Measurements from ENCODE around the gene APBB3.
A peak's percentile ranks its signal among the peaks of the same experiment; 100 is the strongest.
"Not testable (repeated sequence)": the region's sequence is repeated elsewhere in the genome, so short reads cannot be mapped to it uniquely, and the experiment has no call there.

APBB3 gene, protein sequence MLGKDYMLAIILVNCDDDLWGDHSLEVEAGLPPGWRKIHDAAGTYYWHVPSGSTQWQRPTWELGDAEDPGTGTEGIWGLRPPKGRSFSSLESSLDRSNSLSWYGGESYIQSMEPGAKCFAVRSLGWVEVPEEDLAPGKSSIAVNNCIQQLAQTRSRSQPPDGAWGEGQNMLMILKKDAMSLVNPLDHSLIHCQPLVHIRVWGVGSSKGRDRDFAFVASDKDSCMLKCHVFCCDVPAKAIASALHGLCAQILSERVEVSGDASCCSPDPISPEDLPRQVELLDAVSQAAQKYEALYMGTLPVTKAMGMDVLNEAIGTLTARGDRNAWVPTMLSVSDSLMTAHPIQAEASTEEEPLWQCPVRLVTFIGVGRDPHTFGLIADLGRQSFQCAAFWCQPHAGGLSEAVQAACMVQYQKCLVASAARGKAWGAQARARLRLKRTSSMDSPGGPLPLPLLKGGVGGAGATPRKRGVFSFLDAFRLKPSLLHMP

DNA sequence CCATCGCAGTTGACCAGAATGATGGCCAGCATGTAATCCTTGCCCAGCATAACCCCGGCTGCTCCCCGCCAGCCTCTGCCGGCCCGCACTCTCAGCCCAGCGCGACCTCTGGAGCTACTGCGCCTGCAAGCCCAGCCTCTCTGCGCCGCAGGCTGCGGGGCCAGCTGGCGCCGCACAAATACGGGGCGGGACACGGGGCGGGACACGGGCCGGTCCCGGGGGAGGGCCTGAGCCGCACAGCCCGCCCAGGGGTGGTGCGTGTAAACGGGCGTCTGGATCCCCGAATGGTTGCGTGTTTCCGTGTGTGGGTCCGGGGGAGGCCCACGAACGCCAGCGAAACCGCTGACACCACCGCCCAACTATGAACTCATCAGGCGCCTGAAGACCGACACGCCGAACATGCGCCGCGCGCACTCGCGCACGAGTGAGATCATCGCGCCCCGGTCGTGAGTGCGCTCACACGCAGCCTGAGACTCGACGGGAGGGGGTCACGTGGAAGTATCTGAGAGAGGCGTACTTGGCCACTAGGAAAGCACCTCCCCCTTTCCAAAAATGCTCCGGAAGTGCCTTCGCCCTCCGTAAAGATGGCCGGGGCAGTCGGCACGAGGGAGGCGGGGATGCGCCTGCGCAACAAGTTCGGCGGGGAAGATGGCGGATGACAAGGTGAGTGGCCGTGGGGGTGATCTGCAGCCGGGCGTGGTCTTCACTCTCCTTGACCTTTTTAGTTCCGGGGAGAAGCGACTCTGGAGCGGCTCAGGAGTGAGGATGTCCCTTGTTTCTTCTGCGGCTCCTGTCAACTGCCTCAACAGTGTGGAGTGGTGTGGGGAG lies at the start of gene APBB3, which contains the start of gene SLC35A4:
Gene APBB3 (minus strand): TSS at position 403 of the 828 bp plus-strand sequence. CDS start 353 bp downstream, at position 50.
Gene SLC35A4 (plus strand): TSS at position 633 of the 828 bp plus-strand sequence. CDS start 2,342 bp downstream, outside the sequence.
- DNase-seq, result peak; percentile 96

DNA sequence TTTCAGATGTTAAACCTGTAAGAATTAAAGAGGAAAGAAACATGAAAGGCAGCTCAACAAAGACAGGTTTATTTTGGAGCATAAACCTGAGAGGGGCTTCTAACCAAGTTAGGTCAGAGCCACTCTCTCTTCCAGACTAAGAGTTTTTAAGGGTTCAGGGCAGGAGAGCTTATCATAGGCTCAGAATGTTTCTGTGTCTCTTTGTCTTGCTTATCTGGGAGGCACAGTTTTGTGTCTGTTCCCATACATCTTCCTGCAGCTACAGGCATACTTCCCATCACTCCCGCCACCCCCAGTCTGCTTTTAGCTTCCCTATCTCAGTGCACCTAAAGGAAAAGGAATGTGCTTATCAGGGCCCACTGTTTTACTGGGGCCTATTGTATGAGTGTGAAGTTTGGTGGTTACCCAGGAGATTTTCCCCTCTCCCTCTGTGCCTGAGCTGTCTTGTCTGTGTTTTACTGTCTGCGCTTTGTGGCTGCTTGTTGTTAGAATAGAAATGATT lies 46.7 kb upstream of the APBB3 start:
- DNase-seq, result no peak

DNA sequence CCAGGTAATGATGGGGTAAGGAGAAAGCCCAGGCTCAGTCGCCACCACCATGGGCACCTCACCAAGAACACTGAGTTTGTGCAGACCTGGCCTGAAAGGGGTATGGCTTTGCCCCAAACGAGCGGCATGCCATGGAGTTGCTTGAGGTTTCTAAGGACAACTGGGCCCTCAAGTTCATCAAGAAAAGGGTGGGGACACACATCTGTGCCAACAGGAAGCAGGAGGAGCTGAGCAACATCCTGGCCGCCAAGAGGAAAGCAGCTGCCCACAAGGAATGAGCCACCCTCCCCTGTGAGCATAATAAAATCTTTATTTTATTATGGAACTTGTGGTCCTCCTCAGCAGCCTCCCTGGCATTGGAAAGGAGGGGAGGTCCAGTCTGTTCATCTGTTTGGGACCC lies 44.7 kb upstream of the APBB3 start:
- DNase-seq, result no peak

DNA sequence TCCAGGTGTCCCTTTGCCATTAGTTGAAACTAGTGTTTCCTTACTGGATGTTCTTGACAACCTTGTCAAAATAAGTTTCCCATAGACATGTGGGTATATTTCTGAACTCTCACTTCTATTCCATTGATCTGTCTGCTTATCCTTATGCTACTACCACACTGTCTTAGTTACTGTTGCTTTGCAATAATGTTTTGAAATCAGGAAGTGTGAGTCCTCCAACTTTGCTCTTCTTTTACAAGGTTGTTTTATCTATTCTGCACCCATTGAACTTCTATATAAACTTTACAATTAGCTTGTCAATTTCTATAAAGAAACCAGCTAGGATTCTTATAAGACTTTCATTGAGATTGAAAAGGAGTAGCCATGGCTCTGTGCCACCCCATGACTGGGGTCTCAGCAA lies 44.3 kb upstream of the APBB3 start:
- no peak for DNase-seq

DNA sequence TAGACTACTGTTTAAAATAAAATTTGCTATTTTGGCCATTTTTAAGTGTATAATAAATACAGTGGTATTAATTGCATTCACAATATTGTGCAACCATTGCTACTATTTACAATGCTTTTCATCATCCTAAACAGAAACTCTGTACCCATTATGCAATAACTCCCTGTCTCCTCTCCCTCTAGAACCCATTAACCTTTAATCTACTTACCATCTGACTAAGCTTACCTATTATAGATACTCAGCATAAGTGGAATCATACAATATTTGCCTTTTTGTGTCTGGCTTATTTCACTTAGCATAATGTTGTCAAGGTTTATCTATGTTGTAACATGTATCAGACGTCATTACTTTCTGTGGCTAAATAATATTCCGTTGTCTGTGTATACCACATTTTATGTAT lies 42.6 kb upstream of the APBB3 start:
- DNase-seq, result no peak

DNA sequence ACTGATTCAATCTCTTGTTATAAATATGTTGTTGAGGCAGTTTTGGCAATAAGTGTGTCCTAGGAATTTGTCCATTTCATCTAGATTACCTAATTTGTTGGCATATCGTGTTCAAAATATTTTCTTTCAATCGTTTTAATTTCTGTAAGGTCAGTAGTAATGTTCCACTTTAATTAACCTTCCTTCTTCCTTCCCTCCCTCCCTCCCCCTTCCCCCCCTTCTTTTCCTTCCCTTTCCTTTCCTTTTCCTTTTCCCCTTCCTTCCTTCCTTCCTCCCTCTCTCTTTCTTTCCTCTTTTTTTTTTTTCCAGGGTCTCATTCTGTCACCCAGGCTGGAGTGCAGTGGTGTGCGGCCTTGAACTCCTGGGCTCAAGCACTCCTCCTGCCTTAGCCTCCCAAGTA lies 41.5 kb upstream of the APBB3 start:
- no peak for DNase-seq

DNA sequence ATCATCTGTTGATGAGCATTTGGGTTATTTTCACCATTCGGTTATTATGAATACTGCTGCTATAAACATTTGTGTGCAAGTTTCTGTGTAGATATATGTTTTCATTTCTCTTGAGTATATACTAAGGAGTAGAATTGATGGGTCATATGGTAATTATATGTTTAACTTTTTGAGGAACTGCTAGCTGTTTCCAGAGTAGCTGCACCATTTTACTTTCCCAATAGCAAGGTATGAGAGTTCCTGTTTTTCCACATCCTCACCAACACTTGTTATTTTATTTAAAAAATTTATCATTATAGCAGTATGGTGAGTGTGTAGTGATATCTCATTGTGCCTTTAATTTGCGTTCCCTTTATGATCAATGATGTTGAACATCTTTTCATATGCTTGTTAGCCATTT lies 39.3 kb upstream of the APBB3 start:
- no peak for DNase-seq

DNA sequence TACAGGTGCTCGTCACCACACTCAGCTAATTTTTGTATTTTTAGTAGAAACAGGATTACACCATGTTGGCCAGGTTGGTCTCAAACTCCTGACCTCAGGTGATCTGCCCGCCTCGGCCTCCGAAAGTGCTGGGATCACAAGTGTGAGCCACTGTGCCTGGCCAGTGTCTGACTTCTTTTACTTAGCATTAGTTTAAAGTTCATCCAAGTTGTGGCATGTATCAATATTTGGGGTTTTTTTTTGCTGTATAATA lies 39.0 kb upstream of the APBB3 start:
- DNase-seq, result not testable (repeated sequence)

DNA sequence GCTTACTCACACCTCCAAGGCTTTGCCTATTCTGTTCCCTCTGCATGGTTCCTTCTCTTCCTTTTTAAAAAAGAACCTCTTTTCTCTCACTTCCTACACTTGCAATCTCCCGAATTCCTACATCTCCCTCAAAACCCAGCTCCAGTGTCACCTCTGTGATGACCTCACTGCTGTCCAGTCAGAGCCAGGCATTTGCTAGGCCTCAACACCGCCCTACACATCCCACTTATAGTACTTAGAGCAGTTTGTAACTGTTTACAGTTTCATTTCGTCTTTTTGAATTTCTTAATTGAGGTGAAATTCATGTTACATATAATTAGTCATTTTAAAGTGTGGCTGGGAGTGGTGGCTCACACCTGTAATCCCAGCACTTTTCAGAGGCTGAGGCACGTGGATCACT lies 37.7 kb upstream of the APBB3 start:
- DNase-seq, result no peak

DNA sequence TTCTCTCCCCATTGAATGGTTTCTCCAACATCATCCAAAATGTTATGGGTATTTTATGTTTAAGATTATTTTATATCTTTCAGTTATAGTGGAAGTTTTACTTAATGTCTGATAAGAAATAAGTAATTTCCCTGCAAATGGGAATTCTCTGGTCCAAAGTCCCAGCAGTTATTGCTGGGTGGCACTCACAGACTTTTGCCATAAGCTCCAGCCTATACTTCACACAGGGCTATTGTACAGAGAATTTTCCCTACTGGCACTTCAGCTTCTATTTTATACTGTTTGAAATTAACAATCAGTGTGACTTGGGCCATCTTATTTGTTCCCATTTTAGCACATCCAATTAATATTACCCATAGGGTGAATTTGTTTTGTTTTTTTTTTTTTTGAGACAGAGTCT lies 35.7 kb upstream of the APBB3 start:
- DNase-seq, result no peak

DNA sequence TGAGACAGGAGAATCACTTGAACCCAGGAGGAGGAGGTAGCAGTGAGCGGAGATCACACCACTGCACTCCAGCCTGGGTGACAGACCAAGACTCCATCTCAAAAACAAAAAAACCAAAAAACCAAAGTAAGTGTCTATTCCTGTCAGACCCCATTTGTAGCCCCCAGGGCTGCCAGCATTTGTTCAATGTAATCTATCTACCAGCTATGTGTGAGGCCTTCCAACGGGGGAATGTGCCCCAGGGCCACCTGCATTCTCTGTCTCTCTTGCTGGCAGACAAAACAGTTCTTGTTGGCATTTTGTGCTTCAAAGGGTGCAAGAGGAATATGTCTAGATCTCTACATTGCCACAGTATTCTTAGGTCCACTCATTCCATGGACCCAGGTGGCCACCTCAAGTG lies 34.4 kb upstream of the APBB3 start:
- DNase-seq, result no peak

DNA sequence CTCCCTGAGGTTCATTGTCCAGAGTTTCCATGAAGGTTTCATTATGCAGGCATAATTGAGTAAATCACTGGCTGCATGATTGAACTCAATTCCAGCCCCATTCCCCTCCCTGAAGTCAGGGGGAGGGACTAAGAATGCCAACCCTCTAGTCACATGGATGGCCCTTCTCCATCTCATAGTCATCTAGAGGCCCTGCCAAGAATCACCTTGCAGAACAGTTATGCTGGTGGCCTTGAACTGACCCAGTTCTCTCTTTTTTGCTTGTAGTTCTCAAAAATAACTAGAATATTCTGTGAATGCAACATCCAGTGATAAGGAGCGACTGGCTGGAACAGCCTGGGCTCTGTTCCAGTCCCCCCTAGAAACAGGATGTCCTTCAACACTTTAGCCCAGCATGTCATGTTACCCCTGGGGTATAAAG lies 31.9 kb upstream of the APBB3 start:
- no peak for DNase-seq

DNA sequence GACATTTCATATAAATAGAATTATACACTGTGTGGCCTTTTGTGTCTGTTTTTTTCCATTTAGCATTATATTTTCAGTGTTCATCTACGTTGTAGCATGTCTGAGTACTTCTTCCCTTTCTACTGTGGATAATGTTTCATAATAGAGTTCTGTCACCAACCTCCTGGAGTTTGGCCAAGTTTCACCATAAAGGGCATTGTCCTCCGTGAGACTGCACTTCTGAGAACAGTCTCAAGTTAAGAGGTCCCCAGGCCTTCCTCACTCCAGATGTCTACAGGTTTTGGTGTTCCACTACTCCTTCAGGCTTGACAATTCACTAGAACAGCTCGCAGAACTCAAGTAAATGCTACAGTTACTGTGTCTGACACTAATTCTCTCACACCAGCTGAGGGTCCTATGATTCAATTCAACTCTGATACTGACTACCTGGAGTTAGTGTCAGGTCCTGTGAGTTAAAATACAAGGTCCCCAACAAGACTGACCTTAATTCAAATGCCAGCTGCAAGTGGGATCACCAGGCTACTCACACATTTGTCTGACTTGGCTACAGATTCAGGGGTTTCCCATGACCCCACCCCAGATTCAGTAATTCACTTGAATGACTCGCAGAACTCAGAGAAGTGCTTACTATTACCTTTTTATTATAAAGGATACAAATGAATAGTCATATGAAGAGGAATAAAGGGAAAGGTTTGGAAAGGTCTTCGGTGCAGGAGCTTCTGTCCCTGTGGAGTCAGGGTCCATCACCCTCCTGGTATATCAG lies 31.3 kb upstream of the APBB3 start:
- no peak for DNase-seq

DNA sequence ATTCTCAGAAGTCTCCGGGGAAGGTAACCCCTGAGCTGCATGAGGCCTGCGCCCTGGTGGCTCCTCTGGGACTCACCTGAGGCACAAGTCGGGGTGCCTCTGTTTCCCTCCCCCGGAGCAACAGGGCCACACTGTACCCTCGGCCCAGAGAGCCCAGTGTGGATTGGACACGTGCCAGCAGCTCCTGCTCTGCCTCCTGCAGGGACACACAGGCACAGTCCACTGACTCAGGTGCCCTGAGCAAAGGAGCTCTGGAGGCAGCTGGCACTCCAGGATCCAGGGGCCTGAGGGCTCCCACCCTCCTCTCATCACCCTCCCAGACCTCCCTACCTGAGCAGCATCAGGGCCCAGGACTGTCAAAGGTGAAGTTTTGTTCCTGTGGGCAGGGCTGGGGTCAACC lies 29.8 kb upstream of the APBB3 start:
- no peak for DNase-seq

DNA sequence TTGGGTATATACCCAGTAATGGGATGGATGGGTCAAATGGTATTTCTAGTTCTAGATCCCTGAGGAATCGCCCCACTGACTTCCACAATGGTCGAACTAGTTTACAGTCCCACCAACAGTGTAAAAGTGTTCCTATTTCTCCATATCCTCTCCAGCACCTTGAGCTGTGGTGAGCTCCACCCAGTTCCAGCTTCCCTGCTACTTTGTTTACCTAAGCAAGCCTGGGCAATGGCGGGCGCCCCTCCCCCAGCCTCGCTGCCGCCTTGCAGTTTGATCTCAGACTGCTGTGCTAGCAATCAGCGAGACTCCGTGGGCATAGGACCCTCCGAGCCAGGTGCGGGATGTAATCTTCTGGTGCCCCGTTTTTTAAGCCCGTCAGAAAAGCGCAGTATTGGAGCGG lies 28.7 kb upstream of the APBB3 start:
- not testable (repeated sequence) for DNase-seq

DNA sequence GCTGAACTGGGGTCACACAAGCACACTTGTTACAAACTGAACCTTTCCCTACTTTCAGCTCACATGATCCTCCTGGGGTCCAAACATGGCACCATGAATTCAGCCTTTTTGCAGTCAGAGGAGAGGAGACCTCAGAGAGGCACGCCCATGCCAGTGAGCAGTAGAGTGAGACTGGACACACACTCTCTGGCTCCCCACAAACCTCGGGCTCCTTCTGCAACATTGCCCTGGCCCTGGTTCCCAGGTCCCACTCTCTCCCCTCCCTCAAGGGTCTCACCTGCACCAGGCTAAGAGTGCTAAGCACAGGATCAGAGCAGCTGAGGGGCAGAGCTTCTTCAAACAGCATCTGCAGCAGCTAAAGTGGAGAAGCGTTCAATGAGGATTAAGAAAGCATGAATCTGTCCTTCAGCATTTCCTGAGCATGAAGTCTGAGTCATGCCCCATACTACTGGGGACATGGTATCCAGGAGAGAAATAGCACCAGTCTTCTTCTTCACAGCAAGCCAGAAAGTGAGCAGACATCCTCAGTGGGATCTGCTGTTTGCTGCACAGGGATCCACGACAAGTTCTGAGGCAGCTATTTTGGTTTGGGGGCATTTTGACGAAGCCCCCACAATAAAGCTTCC lies 27.5 kb upstream of the APBB3 start:
- no peak for DNase-seq

DNA sequence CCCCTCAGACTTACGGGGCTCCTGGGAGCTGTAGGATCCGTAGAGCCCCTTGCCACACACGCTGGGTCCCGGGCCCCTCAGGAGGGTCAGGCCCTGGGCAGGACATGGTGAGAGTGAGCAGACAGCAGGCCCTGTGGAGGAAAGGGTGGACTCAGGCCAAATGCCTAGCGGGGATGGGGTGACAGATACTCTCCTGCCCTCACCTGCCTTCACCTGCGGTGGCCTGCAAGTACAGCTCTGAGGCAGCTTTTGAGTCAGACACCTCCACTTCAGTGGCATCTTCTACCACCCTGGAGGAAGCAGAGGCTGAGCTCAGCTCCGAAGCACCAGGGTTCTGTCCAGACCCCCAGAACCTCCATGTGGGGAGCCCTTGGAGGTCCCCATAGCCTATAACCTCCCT lies 26.5 kb upstream of the APBB3 start:
- no peak for DNase-seq

DNA sequence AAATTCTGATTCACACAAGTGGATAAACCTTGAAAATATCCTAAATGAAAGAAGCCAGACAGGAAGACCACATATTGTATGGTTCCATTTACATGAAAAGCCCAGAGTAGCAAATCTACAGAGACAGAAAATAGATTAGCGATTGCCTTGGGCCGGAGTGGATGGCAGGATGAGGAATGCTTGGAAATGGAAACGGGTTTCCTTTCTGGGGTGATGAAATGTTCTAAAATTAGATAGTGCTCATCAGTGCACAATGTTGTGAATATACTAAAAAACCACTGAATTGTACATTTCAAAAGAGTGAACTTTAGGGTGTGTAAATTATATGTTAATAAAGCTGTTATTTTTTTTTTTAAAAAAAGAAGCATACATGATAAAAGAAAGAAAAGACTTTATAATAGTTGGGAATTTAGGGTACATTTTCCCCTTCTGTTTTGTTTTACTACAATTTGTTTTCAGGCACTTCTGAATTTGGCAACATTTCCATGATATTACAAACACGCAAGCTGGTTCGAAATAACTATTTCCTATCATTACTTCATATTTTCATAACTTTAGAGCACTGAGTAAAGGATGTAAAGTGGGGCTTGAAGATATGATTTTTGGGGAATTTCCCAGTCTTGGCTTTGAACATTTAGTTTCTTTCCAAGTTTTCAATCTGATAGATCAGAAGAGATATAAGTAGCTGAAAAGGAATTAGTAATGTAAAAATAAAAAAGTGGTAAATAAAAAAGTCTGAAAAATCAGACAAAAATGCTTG lies 24.1 kb upstream of the APBB3 start:
- no peak for DNase-seq

DNA sequence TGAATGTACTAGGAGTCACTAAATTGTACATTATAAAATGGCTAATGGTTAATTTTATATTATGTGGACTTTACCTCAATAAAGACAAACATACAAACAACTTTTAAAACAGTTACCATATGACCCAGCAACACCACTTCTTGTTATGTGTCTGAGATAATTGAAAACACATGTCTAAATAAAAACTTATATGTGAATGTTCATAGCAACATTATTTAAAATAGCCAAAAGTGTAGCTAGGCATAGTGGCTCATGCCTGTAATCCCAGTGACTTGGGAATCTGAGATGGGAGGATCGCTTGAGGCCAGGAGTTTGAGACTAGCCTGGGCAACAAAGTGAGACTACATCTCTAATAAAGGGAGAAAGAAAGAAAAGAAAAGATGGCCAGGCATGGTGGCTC lies 23.1 kb upstream of the APBB3 start:
- no peak for DNase-seq

DNA sequence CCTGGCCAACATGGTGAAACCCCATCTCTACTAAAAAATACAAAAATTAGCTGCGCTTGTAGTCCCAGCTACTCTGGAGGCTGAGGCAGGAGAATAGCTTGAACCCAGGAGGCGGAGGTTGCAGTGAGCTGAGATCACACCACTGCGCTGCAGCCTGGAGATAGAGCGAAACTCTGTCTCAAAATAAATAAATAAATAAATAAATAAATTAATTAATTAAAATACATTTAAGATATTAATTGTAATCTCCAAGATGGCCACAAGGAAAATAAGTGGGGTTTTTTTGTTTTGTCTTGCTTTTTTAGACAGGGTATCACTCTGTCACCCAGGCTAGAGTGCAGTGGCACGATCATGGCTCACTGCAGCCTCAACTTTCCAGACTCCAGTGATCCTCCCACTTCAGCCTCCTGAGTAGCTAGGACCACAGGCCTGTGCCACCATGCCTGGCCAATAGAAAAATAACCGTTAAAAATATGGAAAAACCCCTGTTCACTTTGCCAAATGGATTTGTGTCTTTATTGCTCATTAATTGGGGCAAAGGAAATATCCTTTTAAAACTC lies 14.9 kb upstream of the APBB3 start:
- not testable (repeated sequence) for DNase-seq

DNA sequence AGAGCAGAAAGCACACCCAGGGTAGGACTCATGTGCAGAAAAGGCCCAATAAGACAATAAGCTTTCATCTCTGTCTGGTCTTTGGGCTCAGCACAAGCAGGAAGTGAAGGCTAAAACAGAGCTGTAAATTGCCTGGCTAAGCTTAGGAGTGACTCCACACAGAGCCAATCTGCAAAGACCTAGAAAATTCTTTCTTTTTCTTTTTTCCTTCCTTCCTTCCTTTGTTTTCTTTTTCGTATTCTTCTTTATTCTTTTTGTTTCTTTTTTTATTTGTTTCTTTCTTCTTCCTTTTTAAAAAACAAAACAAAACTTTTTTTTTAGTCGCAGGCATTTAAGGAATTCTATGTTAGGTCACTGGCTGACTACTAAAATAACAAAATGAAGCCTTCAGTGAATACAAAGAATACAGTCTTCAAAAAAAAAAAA lies 12.4 kb upstream of the APBB3 start:
- no peak for DNase-seq

DNA sequence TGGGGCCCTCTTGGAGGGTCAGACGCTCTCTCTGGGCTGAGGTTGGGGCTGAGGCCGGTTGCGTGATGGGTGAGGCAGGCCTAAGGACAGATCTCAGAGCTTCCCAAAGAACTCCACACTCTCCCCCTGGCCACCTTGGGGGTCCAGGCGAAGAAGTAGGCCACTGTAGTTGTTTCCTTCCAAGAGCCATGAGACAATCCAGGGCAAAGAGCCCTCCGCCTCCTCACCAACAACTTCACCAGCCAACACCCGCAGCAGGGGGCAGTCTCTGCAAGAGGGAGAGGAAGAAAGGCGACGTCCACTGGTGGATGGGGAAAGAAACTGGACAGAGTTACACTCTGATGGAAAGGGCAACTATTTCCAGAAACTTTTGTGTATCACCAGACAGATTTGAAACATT lies 10.9 kb upstream of the APBB3 start:
- DNase-seq, result no peak

All from CD4-positive, alpha-beta T cell treated with Interleukin-17A for 4 hours (primary cell).